Measurements from ENCODE around the gene FGFRL1. TPM values are rescaled to one million over a fixed set of nuclear protein-coding genes. Genes with fewer than 3 reads are reported as not detected.

The FGFRL1 gene
- total RNA-seq, 1 donor from 2014 or later = 43.6 TPM

- no peak overlapping the region for H3K4me3 ChIP-seq (ENCODE audit: low read depth, low read length)
- DNase-seq (ENCODE audit: low read depth) = no peak
- TF ChIP-seq CTCF (conservative IDR thresholded peaks at IDR 0.05; ENCODE audit: low read depth, low read length) = no peak
Measured at GRCh38 chr4:1033840-1034551, 22.6 kb downstream of the FGFRL1 start.

GRCh38 chr4:1035510-1035909 lies 24.1 kb downstream of the FGFRL1 start:
- no peak for TF ChIP-seq CTCF (conservative IDR thresholded peaks at IDR 0.05; ENCODE audit: low read depth, low read length)
- H3K4me3 ChIP-seq (ENCODE audit: low read depth, low read length) = no peak overlapping the region
- DNase-seq (ENCODE audit: low read depth) = no peak

- TF ChIP-seq CTCF (conservative IDR thresholded peaks at IDR 0.05; ENCODE audit: low read depth, low read length) = no peak
- no peak overlapping the region for H3K4me3 ChIP-seq (ENCODE audit: low read depth, low read length)
- no peak for DNase-seq (ENCODE audit: low read depth)
Measured at GRCh38 chr4:1036095-1036494, 24.7 kb downstream of the FGFRL1 start.

- no peak for TF ChIP-seq CTCF (conservative IDR thresholded peaks at IDR 0.05; ENCODE audit: low read depth, low read length)
- DNase-seq (ENCODE audit: low read depth) = no peak
- no peak overlapping the region for H3K4me3 ChIP-seq (ENCODE audit: low read depth, low read length)
Measured at GRCh38 chr4:1036976-1037810, 25.8 kb downstream of the FGFRL1 start.

- no peak for DNase-seq (ENCODE audit: low read depth)
- no peak for TF ChIP-seq CTCF (conservative IDR thresholded peaks at IDR 0.05; ENCODE audit: low read depth, low read length)
- no peak overlapping the region for H3K4me3 ChIP-seq (ENCODE audit: low read depth, low read length)
Measured at GRCh38 chr4:1038948-1039492, 27.6 kb downstream of the FGFRL1 start.

GRCh38 chr4:1039493-1040343 lies 28.3 kb downstream of the FGFRL1 start:
- no peak overlapping the region for H3K4me3 ChIP-seq (ENCODE audit: low read depth, low read length)
- DNase-seq (ENCODE audit: low read depth) = no peak
- TF ChIP-seq CTCF (conservative IDR thresholded peaks at IDR 0.05; ENCODE audit: low read depth, low read length) = no peak
